HG02852 (cell line): ENCODE results near the gene SEC61A1.
A peak's percentile ranks its signal among the peaks of the same experiment; 100 is the strongest.

Experiments
- ATAC-seq: cut with Tn5 transposase; IDR thresholded peaks from one replicate; pipeline ENCODE4 v1.9.1; 2021; ENCODE audit warnings: mild to moderate bottlenecking, moderate library complexity; ENCODE audit not compliant: unreplicated experiment

The SEC61A1 gene

GRCh38 chr3:128056258-128056657 is 4.0 kb downstream of the SEC61A1 start:
- no peak for ATAC-seq

- no peak for ATAC-seq
These were observed 8.5 kb downstream of the SEC61A1 start for GRCh38 chr3:128060473-128061381.

GRCh38 chr3:128062033-128062745 is 10.0 kb downstream of the SEC61A1 start:
- no peak for ATAC-seq

- no peak for ATAC-seq
These were observed 11.6 kb downstream of the SEC61A1 start for GRCh38 chr3:128063865-128064264.

GRCh38 chr3:128064962-128065361 is 12.7 kb downstream of the SEC61A1 start:
- ATAC-seq, result no peak

GRCh38 chr3:128066114-128066513 is 13.9 kb downstream of the SEC61A1 start:
- no peak for ATAC-seq

- ATAC-seq, result no peak
These were observed 14.4 kb downstream of the SEC61A1 start for GRCh38 chr3:128066676-128067075.

GRCh38 chr3:128067489-128067888 is 15.3 kb downstream of the SEC61A1 start:
- ATAC-seq, result no peak

GRCh38 chr3:128068156-128068620 is 16.0 kb downstream of the SEC61A1 start:
- no peak for ATAC-seq

- no peak for ATAC-seq
These were observed 17.0 kb downstream of the SEC61A1 start for GRCh38 chr3:128069271-128069670.

- ATAC-seq, result no peak
These were observed 18.8 kb downstream of the SEC61A1 start for GRCh38 chr3:128070898-128071591.

GRCh38 chr3:128071771-128072453 is 19.7 kb downstream of the SEC61A1 start:
- no peak for ATAC-seq

- no peak for ATAC-seq
These were observed 20.4 kb downstream of the SEC61A1 start for GRCh38 chr3:128072454-128073184.

- no peak for ATAC-seq
These were observed 21.0 kb downstream of the SEC61A1 start for GRCh38 chr3:128073185-128073725.

GRCh38 chr3:128073807-128074206 is 21.6 kb downstream of the SEC61A1 start:
- ATAC-seq, result no peak

- no peak for ATAC-seq
These were observed 22.7 kb downstream of the SEC61A1 start for GRCh38 chr3:128074851-128075521.

- ATAC-seq, result peak; percentile 68
These were observed 23.6 kb downstream of the SEC61A1 start for GRCh38 chr3:128075522-128076482.
